Non-pigmented ciliary epithelial cell (primary cell): ENCODE measurements around the gene DAG1.

Experiments
- DNase-seq: peaks from one replicate; pipeline ENCODE4 v3.0.0-alpha.2; 2010; ENCODE audit warnings: low read depth

The DAG1 gene

GRCh38 chr3:49518441-49518840, 48.4 kb downstream of the DAG1 start:
- no peak for DNase-seq

- no peak for DNase-seq
Measured at GRCh38 chr3:49519296-49519695, 49.2 kb downstream of the DAG1 start.

GRCh38 chr3:49519916-49520385, 49.9 kb downstream of the DAG1 start:
- DNase-seq, result no peak

- DNase-seq, result no peak
Measured at GRCh38 chr3:49523756-49524747, 54.0 kb downstream of the DAG1 start.

GRCh38 chr3:49529567-49529966, 59.5 kb downstream of the DAG1 start:
- no peak for DNase-seq

- no peak for DNase-seq
Measured at GRCh38 chr3:49530231-49530630, 60.2 kb downstream of the DAG1 start.

- no peak for DNase-seq
Measured at GRCh38 chr3:49530701-49531100, 60.6 kb downstream of the DAG1 start.

GRCh38 chr3:49531218-49531617, 61.2 kb downstream of the DAG1 start:
- no peak for DNase-seq

- DNase-seq, result no peak
Measured at GRCh38 chr3:49531715-49532114, 61.6 kb downstream of the DAG1 start.

GRCh38 chr3:49533031-49533430, 63.0 kb downstream of the DAG1 start:
- no peak for DNase-seq

- DNase-seq, result no peak
Measured at GRCh38 chr3:49533786-49534519, 63.9 kb downstream of the DAG1 start.

- no peak for DNase-seq
Measured at GRCh38 chr3:49534581-49535441, 64.7 kb downstream of the DAG1 start.

GRCh38 chr3:49535971-49536874, 66.2 kb downstream of the DAG1 start:
- DNase-seq, result no peak

- DNase-seq, result no peak
Measured at GRCh38 chr3:49536875-49537533, 66.9 kb downstream of the DAG1 start.

GRCh38 chr3:49539659-49540560, 69.8 kb downstream of the DAG1 start:
- peak; percentile 71 for DNase-seq

GRCh38 chr3:49552087-49552486, 82.0 kb downstream of the DAG1 start:
- DNase-seq, result no peak

- DNase-seq, result no peak
Measured at GRCh38 chr3:49553324-49553691, 83.2 kb downstream of the DAG1 start.

GRCh38 chr3:49553692-49554632, 83.9 kb downstream of the DAG1 start, which contains the start of gene BSN:
BSN (plus strand) TSS chr3:49554477; CDS start chr3:49554603, 126 bp downstream.
- no peak for DNase-seq
